Measurements from ENCODE around the gene LEF1.
"Not testable (repeated sequence)": the region's sequence is repeated elsewhere in the genome, so short reads cannot be mapped to it uniquely, and the experiment has no call there.

The LEF1 gene

DNA sequence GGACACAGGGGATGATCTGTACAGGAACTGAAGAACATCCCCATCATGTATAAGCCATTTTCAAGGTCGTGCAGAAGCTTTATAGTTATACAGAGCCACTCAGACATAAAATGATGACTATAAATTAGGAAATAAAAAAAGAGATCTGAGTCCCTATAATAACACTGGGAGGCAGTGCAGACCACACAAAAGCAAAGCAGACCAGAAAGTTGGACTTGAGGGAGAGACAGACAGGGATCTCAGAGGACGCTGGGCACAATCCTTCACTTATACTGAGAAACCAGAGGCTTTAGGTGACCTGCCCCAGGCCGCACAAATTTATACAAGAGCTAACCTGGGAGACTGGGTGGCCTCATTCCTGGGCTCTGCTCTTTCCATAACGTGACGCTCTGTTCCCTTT lies 108.6 kb downstream of the LEF1 start:
- DNase-seq (ENCODE audit: low spot score) = peak; percentile 65

DNA sequence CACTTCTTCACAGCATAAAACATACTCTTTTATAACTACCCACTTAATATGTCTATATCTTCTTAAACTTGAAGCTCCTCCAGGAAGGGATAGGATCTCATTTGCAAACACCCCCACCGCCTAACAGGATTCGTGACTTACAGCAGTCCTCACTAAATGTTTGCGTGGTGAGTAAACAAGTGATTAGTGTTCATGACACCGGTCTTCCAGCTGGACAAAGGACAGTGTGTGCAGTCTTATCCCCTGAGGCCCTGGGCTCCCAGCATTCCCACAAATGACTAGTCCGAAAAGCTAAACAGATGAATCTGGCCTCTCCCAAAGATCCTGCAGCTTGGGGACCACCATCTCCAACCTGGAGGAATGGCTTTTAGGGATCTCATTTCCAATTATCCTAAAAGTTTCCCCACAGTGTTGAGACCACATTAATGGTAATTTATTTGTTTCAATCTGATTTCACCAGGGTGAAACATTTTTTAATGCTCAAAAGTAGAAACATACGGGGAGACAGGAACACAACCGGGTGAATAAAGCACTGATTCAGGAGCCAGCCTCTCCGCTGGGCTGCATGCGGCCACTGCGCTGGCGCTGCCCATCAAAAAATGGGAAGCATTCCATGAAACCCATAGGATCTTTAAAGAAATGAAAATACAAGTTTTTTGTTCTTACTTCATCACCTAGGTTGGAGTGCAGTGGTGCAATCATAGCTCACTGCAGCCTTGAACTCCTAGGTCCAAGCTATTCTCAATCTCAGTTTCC lies 109.9 kb downstream of the LEF1 start:
- DNase-seq (ENCODE audit: low spot score) = peak; percentile 63

DNA sequence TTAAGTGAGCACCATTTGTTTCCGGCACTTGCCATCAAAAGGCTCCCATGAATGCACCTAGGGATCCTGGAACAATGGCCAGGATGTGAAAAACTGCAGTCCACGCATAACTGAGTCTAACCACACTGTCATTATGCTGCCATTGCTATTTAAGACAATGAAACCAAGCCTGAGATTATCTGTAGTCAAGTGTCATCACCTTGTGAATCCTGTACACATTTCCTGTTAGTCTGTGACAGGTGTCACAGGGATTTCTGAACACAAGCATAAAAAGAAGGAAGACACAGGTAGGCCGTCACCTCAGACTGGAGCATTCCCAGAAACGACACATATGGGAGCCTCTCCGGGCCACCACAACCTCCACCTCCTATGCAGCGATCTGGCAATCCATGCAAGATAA lies 112.3 kb downstream of the LEF1 start:
- no peak for DNase-seq (ENCODE audit: low spot score)

DNA sequence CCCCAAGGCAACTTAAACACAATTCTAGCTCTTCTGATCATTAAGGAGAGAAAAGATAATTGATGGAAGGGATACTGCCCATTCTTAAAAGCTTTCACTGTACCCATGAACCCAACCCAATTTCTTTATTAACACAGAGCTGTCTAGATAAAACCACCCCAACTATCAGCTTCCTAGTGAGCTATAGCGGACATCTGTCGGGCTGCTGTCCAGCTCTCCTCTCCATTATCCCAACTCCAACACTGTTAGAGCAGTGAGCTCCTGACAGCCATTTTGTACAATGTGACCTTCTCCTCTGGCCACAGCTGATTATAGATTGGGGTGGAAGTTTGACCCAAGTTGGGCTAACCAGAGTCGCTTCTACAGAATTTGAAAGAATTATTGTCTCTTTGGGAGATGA lies 112.9 kb downstream of the LEF1 start:
- no peak for DNase-seq (ENCODE audit: low spot score)

DNA sequence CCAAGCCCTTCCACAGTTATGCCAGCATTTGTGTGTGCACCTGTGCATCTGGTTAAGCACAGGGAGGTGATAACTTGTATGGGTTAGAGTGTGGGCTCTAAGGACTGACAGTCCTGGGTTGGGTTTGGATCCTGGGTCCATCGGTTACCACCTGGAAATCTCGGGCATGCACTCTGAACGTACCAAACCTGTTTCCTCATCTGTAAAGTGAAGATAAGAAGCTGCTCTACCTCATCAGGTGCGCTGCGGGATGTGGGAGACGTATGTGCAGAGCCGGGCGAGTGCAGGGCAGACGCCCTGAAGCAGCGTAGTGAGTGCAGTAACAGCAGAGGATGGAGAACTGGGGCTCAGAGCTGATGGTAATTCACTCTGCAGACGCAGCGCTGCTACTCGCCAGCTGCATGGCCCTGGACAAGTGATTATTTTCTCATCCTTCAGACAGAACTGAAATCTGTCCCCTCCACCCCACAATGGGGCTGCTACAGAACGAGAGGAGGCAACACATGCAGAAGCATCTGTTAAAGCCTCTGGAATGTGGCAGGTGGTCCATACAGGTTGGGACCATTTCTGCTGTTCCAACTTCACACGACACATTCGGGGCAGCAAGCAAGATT lies 114.6 kb downstream of the LEF1 start:
- DNase-seq (ENCODE audit: low spot score) = no peak

DNA sequence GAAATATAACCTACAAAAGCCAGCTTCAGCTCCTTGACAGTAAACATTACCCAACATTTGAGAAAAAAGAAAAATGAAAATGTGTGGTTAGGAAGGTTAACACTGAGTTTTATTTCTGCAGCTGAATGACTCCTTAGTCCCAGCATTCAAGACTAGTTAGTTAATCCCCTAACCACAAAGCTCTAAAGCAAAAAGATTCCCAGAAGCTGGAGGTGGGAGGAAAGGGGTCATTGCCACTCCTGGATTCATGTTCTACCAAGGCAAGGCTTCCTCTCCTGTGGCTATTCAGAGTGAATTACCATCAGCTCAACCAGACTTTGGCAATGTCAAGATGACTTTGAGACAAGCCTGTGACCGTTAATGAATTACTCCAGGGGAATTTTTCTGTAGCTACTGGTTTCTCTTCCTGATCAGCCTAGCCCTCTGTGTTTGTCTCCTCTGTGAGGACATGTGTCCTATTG lies 115.5 kb downstream of the LEF1 start:
- DNase-seq (ENCODE audit: low spot score) = no peak

DNA sequence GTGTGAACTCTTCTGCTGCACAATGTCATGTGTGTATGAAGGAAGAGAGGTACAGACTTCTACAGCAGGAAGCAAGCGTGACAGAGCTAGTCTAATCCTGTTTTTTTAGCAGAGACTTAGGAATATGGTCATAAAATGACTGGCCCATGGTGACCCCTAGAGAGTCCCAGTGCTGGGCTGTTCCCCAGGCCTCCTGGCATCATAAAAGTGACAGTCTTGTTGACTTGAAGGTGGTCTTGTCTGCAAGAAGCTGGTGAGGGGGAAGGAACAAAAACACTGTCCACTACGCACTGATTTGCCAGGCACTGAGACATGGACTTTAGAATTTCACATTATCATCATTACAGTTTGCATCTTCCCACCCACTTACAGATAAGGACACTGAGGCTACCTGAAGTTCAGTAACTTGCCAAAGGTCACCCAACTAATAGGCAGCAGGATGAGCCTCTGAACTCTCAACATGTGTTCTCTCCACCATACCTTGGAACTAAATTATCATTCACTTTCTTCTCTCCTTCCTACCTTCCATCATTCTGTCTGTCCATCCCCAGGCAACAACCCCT lies 116.1 kb downstream of the LEF1 start:
- no peak for DNase-seq (ENCODE audit: low spot score)

DNA sequence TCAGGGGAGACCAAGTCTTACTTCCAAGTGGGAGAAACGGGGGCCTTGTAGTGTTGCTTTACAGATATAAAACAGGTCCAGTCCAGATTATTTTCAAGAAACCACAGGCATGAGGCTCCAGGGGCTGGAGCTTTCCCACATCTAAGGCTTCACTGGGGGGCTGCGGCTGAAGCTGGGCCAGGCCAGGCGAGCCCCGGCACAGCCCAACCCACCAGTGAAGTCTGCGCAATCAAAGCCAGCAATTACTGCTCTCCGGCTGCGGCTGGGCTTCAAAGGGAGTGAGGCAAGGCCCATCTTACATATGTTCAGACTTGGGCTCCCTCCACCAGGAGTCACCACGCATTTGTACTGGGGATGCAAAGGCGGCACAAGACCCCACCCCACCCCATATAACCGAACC lies 117.4 kb downstream of the LEF1 start:
- no peak for DNase-seq (ENCODE audit: low spot score)

DNA sequence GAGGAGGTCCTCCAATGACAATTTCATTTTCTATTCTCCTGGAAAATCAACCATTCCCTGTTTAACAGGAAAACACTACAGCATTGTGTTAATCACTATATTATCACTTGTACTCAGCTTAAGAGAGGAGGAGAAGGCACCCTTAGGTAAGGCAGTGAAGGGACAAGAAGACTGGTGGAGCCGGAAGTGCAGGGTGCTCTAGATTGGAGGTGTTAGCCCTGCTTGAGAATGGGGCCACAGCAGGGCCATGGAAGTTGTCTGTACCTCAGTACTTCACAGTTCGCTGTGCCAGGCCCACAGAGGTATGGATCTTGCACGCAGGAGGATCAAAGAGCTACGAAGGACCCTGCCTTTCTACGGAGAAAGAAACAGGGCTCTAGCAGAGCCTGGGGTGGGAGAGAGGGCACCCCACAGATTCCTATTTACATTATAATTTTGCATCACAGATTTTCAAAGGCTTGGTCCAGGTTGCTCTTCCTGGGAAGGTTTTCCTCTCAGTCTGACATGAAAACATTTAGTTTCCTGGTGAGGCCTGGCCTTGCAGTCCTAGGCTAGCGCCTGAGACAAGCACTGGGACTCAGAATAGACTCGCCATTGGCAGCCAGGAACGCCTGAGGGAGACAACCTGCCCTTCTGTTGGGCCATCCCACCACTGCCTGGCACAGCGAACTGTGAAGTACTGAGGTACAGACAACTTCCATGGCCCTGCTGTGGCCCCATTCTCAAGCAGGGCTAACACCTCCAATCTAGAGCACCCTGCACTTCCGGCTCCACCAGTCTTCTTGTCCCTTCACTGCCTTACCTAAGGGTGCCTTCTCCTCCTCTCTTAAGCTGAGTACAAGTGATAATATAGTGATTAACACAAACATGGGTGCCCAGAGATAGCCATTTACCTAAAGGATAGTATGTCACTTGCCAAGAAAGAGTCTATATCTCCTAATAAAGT lies 118.3 kb downstream of the LEF1 start:
- DNase-seq (ENCODE audit: low spot score) = not testable (repeated sequence)

DNA sequence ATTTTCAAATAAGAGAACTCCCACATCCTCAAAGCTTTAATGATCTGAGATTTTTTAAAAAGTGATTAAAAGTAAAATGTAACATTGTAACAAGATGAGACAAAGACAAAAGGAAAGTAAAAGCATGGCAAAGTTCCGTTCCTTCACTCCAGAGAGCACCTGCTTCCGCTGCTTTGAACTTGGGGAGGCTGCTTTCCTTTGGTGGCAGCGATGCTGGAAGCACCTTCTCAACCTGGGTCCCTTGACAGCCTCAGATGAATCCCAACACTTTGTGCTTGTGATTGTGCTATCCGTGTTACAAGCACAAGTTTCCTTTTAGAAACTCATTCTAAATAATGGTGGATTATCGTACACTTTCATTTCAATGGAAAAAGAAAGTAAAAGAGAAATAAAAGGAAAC lies 119.3 kb downstream of the LEF1 start:
- no peak for DNase-seq (ENCODE audit: low spot score)

DNA sequence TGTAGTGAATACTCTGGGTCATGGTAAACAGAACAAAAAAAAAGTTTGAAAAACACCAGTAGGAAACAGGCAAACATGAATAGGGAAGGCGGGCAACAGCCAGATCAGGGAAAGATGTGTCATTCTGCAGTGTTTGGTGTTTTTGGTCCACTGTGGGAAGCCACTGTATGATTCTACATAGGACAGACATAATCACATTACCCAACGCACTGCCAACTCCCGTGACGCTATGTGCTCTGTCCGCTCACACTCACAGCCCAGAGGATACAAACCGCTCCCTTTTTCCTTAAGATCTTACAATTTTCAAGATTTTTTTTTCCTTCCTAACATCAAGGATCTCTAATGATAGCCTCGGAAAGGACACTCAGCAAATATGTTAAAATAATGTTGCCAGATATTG lies 119.7 kb downstream of the LEF1 start:
- DNase-seq (ENCODE audit: low spot score) = no peak

DNA sequence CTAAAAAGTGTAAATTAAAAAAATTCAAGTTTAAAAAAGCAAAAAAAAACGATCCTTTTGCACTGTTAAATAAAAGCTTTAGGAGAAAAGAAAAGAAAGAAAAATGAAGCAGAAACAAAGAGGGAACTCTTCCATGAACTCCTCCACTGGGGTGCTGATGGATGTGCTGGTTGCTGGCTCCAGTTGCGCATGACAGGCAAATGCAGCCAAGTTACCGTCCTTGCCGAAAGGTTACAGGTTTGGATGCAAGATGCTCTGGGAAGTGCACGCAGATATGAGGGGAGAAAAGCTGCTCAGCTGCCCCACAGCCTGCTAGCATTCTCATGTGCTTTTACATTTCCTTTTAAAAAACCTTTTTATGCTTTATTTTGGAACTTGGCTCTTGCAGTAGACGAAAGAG lies 120.6 kb downstream of the LEF1 start:
- DNase-seq (ENCODE audit: low spot score) = no peak

DNA sequence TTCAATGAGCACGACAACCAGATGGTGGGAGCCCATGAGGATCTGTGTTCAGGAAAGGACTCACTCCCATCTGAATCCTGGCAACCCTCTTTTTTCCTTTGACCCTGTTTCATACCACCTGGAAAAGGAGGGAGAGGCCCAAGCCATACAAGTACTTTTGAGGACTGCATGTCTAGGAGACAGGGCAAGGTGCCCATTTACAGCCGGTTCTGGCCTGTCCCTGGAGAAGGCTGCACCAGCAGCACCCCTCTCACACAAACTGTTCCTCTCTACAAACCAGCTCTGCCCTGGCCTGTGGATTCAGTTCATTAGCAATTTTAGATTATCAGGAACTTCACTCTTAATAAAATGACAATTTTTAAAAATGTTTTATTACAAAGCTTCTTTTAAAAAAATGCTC lies 121.5 kb downstream of the LEF1 start:
- DNase-seq (ENCODE audit: low spot score) = no peak

DNA sequence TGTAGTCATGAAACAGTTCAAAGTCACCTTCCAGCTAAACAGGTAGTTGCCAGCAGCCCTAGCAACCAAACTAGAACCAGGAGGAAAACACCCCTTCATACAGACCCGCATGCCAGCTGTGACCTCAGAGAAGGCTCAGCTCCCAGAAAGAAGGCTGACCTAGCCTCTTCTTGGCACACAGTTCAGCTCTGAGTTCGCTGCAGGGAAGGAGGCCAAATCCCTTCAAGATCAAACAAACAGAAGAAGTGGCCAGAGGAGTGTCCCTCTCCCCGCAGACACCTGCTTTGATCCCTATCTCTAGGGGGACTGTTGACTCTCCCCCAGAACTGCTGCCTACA lies 123.1 kb downstream of the LEF1 start:
- DNase-seq (ENCODE audit: low spot score) = peak; percentile 33

DNA sequence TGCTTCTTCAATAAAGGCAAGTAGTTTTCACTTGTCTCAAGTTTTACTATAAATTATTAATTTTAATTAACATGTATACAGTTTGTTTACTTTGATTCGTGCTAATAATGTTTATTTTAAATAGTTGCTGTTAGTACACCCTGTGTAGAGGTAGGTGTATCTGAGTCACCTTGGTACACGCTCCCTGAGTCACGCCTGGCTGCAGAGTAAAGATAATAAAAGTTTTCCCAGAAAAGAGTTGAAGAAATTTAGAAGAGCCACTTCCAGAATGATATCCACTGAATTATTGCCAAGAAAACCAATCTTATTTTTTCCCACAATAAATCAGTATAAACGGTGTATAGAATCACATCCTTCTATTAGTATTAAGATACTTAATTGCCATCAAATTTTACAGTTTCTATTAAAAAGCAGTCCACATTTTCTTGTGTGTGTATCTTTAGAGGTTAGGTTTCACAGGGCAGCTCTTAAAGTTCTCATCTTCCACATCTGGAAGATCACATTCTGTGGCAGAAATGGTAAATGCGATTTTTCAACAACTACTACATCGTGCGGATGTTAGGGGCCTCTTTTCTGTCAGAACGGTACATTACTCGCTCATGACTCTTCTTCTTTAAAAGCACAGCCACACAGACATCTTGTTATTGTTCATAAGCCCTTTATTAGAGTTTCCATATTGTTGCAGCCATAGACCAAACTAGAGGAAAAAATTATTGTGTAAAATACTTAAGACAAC lies 123.6 kb downstream of the LEF1 start:
- no peak for DNase-seq (ENCODE audit: low spot score)

DNA sequence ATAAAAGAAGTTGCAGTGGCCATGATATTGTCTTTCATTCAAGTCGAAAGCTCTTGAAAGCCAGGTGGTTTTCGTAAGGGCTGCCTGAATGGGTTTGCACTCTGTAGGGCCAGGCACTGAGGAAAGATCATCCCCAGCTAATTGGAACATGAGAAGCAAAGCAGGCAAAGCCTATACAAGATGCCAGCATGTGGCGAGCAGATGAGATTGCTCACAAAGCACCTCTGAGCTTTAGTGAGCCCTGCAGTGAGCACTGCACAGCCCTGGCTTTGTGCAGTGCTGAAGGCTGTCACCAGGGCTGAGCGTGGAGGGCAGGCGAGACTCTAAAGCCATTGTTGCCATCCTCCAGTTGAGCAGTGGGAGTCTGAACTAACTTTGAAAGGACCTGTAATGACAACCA lies 125.2 kb downstream of the LEF1 start:
- no peak for DNase-seq (ENCODE audit: low spot score)

DNA sequence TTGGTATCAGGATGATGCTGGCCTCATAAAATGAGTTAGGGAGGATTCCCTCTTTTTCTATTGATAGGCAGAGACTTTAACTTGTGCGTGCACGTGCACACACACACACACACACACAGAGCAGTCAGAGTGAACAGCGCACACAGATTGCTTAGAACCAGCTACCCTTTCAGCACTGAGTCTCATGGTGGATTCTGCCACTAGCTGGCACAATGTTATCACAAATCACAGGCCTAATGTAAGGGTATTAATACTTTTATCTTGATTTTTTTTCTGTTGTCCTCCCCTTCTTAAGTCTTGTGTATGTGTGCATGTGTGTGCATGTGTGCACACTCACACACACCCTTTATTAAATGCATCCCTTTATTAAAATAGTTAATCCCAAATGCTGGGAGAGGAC lies 125.8 kb downstream of the LEF1 start:
- DNase-seq (ENCODE audit: low spot score) = no peak

DNA sequence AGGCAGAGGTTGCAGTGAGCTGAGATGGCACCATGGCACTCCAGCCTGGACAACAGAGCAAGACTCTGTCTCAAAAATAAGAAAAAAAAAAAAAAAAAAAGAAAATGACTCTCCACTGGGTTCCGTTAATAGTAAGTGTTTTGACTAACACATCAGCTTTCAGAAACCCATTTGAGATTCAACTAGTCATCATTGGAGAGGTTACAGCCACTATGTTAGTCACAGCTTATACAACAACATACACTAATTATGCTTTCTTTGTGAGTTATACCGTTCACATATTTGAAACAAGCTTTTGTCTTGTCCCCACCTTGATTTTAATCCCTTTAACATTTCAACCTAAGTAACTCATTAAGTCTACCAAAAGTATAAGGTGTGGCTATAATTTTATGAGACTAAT lies 130.8 kb downstream of the LEF1 start:
- no peak for DNase-seq (ENCODE audit: low spot score)

DNA sequence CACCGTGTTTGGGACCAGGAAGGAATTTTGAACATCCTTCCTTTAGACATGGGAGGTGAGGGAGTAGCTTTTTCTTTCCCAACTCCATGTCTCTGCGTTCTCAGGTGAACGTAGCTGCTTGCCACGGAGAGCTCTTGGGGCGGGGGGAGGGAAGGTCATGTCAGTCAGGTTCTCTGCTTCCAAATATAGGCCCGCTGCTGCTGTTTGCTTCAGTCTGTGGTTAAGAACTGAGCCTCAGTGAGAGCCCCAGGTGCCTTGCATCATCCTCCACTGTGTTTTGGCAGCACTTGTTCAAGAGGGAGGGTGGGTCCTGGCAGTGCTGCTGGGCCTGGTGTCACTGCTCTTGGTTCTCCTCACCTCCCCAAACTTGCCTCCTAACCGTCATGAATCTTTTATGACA lies 132.5 kb downstream of the LEF1 start:
- DNase-seq (ENCODE audit: low spot score) = no peak

DNA sequence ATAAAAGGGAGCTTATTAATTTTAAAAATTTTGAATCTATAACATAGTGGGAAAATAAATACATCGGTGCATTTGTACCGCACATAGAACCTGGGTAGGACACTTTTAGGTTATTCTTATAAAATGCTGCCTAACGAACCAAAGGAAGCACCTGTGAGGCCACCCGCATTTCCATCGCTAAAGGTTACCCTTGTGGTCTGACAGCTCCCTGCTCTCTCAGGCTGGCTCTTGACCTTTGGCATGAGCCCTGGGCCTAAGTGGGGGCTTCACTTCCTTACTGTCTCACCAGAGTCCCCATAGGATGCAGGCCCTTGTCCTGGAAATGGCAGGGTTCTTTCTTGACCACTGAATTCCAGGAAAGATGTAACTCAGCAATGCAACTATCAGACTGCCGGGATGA lies 133.0 kb downstream of the LEF1 start:
- DNase-seq (ENCODE audit: low spot score) = no peak

DNA sequence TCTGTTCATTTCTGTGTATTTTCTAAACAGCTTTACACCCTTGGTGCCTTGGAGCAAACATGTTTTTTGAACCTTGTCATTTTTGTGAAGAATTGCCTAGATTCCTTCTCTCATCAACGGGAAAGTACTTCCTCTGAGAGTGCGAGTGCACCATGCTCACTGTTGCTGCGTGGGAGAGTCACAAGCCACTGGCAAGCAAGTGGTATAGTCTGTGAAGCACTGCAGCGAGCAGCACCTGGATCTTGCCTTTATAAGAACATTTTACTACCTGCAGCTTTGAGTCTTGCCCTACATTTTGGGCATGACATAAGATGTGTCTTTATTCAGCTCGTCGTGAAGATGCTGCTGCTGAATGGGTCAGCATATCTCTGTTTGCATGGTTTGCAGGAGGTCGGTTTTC lies 134.2 kb downstream of the LEF1 start:
- no peak for DNase-seq (ENCODE audit: low spot score)

DNA sequence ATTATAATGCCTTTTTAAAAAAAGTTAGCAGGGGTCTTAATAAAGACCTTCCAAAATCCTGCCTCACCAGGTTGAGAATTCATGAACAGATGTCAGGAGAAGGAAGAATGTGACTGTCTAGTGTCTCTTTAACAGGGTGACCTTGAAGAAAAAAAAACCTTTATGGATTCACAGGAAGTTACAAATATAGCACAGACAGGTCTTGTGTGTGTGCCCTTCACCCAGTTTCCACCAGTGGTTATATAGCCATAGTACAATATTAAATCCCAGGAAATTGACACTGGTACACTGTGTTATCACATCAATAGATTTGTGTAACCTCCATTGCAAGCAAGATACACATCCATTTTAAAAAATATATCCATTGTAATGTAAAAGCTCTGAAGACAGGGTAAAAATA lies 135.4 kb downstream of the LEF1 start:
- no peak for DNase-seq (ENCODE audit: low spot score)

All from AG08396 (cell line).